ENCODE data around the gene NMD3. TPM values are rescaled to one million over a fixed set of nuclear protein-coding genes. Genes with fewer than 3 reads are reported as not detected.

NMD3 gene
- polyA plus RNA-seq, 1 experiment: 70.5 TPM

Small RNA genes lying within 50 kb of the gene (small RNA-seq; reads per million reads assigned to genes)
- gene AC108738.1 (ENCODE audit: insufficient read length, low read depth): not detected

Other genes with a start within 250 kb of the NMD3 start
- 8.2 and 8.8 TPM in 2 replicates for gene B3GALNT1, start 116.0 kb upstream of the NMD3 start, polyA plus RNA-seq (2011; rRNA removed)
- not detected in 2 replicates for gene SPTSSB, start 150.2 kb downstream of the NMD3 start, polyA plus RNA-seq (2011; rRNA removed)